HG02798 (cell line): ENCODE data around the gene MRNIP.
"Not testable (repeated sequence)": the region's sequence is repeated elsewhere in the genome, so short reads cannot be mapped to it uniquely, and the experiment has no call there.

Source experiments
- ATAC-seq: cut with Tn5 transposase; IDR thresholded peaks from one replicate; pipeline ENCODE4 v1.9.1; 2021; ENCODE audit warnings: mild to moderate bottlenecking; ENCODE audit not compliant: unreplicated experiment, poor library complexity

The MRNIP gene

GRCh38 chr5:179796877-179797608 is 61.6 kb downstream of the MRNIP start:
- no peak for ATAC-seq

GRCh38 chr5:179795863-179796833 is 62.5 kb downstream of the MRNIP start:
- ATAC-seq: peak; percentile 83

- ATAC-seq: no peak
Observed at GRCh38 chr5:179795049-179795862, 63.4 kb downstream of the MRNIP start.

DNA sequence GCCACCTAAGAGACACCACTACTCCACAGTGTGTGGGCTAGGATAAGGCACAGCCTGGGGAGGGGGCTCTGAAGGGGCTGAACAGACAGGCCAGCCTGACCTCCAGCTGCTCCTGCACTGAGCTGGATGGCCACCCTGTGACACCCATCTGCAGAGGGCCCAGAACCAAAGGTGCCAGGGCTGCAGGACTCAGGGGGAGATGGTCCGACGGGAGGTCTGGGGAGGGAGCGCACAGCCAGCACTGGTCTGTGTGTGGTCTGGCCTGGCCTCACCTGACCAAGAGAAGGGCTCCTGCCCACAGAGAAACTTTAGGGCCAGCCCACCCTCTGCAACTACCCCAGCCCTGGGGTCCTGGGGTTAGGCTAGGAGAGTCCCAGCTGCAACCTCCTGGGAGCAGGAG is 64.0 kb downstream of the MRNIP start:
- no peak for ATAC-seq

DNA sequence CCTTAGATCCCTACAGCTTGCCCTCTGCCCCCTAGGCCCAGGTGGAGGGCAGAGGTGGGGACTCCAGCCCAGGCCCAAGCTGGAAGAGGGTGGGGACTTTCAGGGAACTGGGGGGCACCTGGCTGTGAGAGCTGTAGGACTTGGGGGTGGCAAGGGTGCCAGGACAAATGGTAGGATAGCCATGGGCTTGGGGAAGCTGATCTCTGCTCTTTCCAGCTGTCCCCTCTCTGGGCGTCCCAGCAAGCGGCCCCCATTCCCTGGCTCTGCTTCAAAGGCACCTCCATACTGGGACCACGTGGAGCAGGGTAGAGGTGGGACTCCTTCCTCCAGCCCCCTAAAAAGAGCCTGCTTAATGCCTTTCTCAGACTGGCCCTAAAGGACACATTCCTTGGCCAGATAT is 64.4 kb downstream of the MRNIP start:
- ATAC-seq: no peak

- no peak for ATAC-seq
Observed at GRCh38 chr5:179793468-179794139, 65.0 kb downstream of the MRNIP start, which contains the start of gene LTC4S. LTC4S (plus strand) TSS chr5:179793986; CDS start chr5:179794081, 95 bp downstream.

GRCh38 chr5:179792612-179793467 is 65.8 kb downstream of the MRNIP start:
- ATAC-seq: no peak

GRCh38 chr5:179791881-179792611 is 66.6 kb downstream of the MRNIP start:
- ATAC-seq: no peak

- ATAC-seq: not testable (repeated sequence)
Observed at GRCh38 chr5:179789278-179789677, 69.3 kb downstream of the MRNIP start.

GRCh38 chr5:179788193-179788854 is 70.3 kb downstream of the MRNIP start:
- no peak for ATAC-seq
